ENCODE measurements around the gene C16orf78. TPM values are rescaled to one million over a fixed set of nuclear protein-coding genes. Genes with fewer than 3 reads are reported as not detected.

The C16orf78 gene
- total RNA-seq, 6 donors from 2014 or later = not detected

DNA sequence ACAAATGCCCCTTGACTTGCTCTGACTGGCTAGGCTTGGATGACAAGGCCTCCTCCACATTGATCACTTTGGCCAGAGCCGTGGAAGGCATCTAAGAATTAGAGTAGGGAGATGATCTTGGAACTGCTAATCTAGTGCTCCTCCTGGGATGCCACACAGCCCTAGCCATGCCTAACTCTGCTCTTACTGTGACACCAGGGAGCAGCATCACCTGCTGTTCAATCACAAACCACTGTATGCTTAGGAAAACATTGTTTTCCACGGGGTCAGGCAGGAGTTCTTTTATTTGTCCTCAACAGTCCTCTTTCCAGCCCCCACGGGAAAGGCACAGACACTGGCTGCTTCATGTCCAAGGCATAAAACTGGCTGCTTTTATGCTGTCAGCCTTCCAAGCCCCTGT lies 46.3 kb downstream of the C16orf78 start:
- H3K4me1 ChIP-seq = no peaks in the 10 kb centered on the region
- no peak for ATAC-seq (ENCODE audit: low FRiP score in 2 of 2)
- DNase-seq = no peak
- TF ChIP-seq POLR2AphosphoS5 (IDR thresholded peaks at IDR 0.05) = no peak
- TF ChIP-seq EP300 (IDR thresholded peaks at IDR 0.05) = no peak
- no peak for TF ChIP-seq POLR2A (IDR thresholded peaks at IDR 0.05)
- TF ChIP-seq, protein P1, sequence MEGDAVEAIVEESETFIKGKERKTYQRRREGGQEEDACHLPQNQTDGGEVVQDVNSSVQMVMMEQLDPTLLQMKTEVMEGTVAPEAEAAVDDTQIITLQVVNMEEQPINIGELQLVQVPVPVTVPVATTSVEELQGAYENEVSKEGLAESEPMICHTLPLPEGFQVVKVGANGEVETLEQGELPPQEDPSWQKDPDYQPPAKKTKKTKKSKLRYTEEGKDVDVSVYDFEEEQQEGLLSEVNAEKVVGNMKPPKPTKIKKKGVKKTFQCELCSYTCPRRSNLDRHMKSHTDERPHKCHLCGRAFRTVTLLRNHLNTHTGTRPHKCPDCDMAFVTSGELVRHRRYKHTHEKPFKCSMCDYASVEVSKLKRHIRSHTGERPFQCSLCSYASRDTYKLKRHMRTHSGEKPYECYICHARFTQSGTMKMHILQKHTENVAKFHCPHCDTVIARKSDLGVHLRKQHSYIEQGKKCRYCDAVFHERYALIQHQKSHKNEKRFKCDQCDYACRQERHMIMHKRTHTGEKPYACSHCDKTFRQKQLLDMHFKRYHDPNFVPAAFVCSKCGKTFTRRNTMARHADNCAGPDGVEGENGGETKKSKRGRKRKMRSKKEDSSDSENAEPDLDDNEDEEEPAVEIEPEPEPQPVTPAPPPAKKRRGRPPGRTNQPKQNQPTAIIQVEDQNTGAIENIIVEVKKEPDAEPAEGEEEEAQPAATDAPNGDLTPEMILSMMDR (IDR thresholded peaks at IDR 0.05) = no peak
- H3K9me3 ChIP-seq = no peaks in the 10 kb centered on the region
- WGBS, 2 donors = 60 to 62% methylated on average over 2 to 3 of the region's 3 CpGs
- H3K36me3 ChIP-seq = no peaks in the 10 kb centered on the region
- no peak overlapping the region for H3K27ac ChIP-seq
- no peak overlapping the region for H3K4me3 ChIP-seq
- H3K27me3 ChIP-seq = no peaks in the 10 kb centered on the region

DNA sequence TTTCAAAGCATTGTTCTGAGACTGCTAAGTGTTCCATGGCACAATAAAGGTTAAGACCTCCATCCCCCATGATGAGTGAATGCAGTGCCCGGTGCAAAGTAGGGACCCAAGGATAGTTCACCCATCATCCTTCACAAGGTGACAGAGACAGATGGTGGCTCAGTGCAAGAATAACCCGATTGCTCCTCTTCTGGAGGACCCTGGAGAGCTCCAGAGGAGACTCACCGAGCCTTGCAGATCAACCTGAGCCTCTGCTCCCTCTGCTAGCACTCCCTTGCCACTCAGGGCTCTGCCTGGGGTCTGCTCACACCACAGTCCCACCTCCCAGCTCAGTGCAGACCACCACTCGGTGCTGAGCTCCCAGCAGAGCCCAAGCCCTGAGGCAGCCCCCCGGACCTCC lies 49.3 kb downstream of the C16orf78 start:
- no peaks in the 10 kb centered on the region for H3K27me3 ChIP-seq
- no peak overlapping the region for H3K27ac ChIP-seq
- peak in 1 of 2 donors; percentile 7 for ATAC-seq (ENCODE audit: low FRiP score in 2 of 2)
- H3K4me3 ChIP-seq = no peak overlapping the region
- no peak for DNase-seq
- no peaks in the 10 kb centered on the region for H3K9me3 ChIP-seq
- H3K36me3 ChIP-seq = no peaks in the 10 kb centered on the region
- 63 to 66% methylated on average over 5 of the region's 5 CpGs for WGBS, 2 donors
- TF ChIP-seq, protein P1 (IDR thresholded peaks at IDR 0.05) = no peak
- no peak for TF ChIP-seq POLR2A (IDR thresholded peaks at IDR 0.05)
- TF ChIP-seq EP300 (IDR thresholded peaks at IDR 0.05) = no peak
- TF ChIP-seq POLR2AphosphoS5 (IDR thresholded peaks at IDR 0.05) = no peak
- H3K4me1 ChIP-seq = no peaks in the 10 kb centered on the region

DNA sequence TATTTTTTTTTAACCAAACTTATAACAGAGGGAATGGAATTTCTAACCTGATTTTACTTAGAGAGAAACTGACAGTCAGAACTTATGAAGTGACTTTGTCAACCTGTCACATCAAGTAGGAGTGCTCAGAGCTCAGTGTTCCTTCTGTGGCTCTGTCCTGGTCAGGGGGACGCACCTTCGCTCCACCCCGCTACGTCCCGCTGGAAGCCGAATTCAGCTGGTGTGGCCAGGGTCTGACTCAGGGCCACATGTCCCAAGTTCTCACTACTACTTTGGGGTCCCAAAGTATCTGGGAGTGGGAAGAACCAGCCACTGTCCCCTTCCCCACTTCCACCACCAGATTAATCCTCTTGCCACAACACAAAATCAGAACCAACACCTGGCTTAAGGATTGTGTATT lies 51.4 kb downstream of the C16orf78 start:
- H3K4me3 ChIP-seq = no peak overlapping the region
- no peaks in the 10 kb centered on the region for H3K27me3 ChIP-seq
- ATAC-seq (ENCODE audit: low FRiP score in 2 of 2) (no peak), DNase-seq (no peak)
- no peak overlapping the region for H3K27ac ChIP-seq
- H3K36me3 ChIP-seq = no peaks in the 10 kb centered on the region
- 94 to 96% methylated on average over 6 of the region's 6 CpGs for WGBS, 2 donors
- TF ChIP-seq EP300 (IDR thresholded peaks at IDR 0.05) = no peak
- no peak for TF ChIP-seq POLR2A (IDR thresholded peaks at IDR 0.05)
- TF ChIP-seq, protein P1 (IDR thresholded peaks at IDR 0.05) = no peak
- TF ChIP-seq POLR2AphosphoS5 (IDR thresholded peaks at IDR 0.05) = no peak
- no peaks in the 10 kb centered on the region for H3K4me1 ChIP-seq
- H3K9me3 ChIP-seq = no peaks in the 10 kb centered on the region

DNA sequence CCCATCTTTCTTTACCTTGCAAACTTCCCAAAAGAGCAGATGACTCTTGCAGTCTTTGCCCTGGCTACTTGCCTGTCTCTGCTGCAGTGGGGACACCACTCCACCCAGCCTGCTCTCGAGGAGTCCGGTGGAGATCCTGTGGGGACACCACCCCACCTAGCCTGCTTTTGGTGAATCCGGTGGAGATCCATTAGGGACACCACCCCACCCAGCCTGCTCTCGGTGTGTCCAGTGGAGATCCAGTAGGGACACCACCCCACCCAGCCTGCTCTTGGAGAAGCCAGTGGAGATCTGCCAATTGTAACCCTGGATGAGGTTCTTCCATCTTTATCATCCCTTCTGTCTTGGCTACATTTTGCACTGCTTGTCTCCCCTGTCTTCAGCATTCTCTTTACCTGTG lies 54.2 kb downstream of the C16orf78 start:
- WGBS, 2 donors = 93 to 97% methylated on average over 3 to 4 of the region's 4 CpGs
- H3K4me1 ChIP-seq = no peaks in the 10 kb centered on the region
- no peak for TF ChIP-seq POLR2A (IDR thresholded peaks at IDR 0.05)
- no peak for TF ChIP-seq POLR2AphosphoS5 (IDR thresholded peaks at IDR 0.05)
- H3K27ac ChIP-seq = no peak overlapping the region
- no peak for ATAC-seq (ENCODE audit: low FRiP score in 2 of 2)
- no peaks in the 10 kb centered on the region for H3K27me3 ChIP-seq
- H3K9me3 ChIP-seq = no peaks in the 10 kb centered on the region
- no peak for DNase-seq
- no peaks in the 10 kb centered on the region for H3K36me3 ChIP-seq
- H3K4me3 ChIP-seq = no peak overlapping the region

DNA sequence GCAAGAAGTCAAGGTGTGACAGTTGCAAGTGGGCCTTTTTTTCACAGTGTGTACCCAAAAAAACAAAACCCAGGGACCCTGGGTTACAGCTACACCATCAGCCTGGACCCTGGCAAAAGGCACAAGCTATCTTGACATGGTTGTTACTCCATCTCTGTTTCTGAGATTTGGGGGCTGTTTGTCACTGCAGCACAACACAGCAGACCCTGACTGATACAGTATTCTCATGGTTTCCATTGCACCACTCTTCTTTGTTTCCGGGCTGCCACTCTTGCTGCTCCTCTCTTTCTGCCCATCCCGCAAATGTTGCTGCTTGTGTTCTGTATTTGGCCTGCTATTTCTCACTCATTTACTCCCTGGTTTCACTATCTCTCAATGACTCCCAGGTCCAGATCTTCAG lies 55.2 kb downstream of the C16orf78 start:
- no peaks in the 10 kb centered on the region for H3K36me3 ChIP-seq
- H3K4me3 ChIP-seq = no peak overlapping the region
- H3K9me3 ChIP-seq = no peaks in the 10 kb centered on the region
- DNase-seq (no peak), ATAC-seq (ENCODE audit: low FRiP score in 2 of 2) (no peak)
- no peak overlapping the region for H3K27ac ChIP-seq
- H3K27me3 ChIP-seq = no peaks in the 10 kb centered on the region
- WGBS, 2 donors = 94 to 96% methylated on average over 2 of the region's 2 CpGs
- no peaks in the 10 kb centered on the region for H3K4me1 ChIP-seq
- TF ChIP-seq, protein P1 (IDR thresholded peaks at IDR 0.05) = no peak
- no peak for TF ChIP-seq POLR2A (IDR thresholded peaks at IDR 0.05)
- no peak for TF ChIP-seq EP300 (IDR thresholded peaks at IDR 0.05)
- TF ChIP-seq POLR2AphosphoS5 (IDR thresholded peaks at IDR 0.05) = no peak

Measured in upper lobe of left lung (tissue), 6 donors.